ENCODE measurements around the gene OR52B2.

DNA sequence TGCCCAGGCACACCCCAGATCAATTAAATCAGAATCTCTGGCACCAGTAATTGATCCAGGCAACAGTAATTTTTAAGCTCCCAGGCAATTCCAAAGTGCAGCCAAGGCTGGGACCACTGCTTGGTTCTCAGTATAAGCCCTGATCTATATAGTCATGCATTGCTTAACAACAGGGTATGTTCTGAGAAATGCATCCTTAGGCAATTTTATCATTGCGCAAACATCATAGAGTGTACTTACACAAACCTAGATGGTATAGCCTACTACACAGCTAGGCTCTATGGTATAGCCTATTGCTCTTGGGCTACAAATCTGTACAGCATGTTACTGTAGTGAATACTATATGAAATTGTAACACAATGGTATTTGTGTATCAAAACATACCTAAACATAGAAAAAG lies 34.6 kb upstream of the OR52B2 start:
- TF ChIP-seq, protein P1, sequence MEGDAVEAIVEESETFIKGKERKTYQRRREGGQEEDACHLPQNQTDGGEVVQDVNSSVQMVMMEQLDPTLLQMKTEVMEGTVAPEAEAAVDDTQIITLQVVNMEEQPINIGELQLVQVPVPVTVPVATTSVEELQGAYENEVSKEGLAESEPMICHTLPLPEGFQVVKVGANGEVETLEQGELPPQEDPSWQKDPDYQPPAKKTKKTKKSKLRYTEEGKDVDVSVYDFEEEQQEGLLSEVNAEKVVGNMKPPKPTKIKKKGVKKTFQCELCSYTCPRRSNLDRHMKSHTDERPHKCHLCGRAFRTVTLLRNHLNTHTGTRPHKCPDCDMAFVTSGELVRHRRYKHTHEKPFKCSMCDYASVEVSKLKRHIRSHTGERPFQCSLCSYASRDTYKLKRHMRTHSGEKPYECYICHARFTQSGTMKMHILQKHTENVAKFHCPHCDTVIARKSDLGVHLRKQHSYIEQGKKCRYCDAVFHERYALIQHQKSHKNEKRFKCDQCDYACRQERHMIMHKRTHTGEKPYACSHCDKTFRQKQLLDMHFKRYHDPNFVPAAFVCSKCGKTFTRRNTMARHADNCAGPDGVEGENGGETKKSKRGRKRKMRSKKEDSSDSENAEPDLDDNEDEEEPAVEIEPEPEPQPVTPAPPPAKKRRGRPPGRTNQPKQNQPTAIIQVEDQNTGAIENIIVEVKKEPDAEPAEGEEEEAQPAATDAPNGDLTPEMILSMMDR (conservative IDR thresholded peaks at IDR 0.05 in 1 of 2, IDR thresholded peaks at IDR 0.05 in 1 of 2; ENCODE audit: extremely low read depth in 1 of 2, insufficient read depth in 1 of 2, low read depth in 1 of 2, low read length in 2 of 2): no peak
- no peak for TF ChIP-seq EZH2 (IDR thresholded peaks at IDR 0.05; ENCODE audit: borderline replicate concordance, low read length)

Data from mammary epithelial cell (primary cell).